Activated naive CD4-positive, alpha-beta T cell treated with anti-CD3 and anti-CD28 coated beads, Interleukin-2, amount 50 U/mL, for 72 hours (primary cell): ENCODE data around the gene ALS2CL. TPM values are rescaled to one million over a fixed set of nuclear protein-coding genes. Genes with fewer than 3 reads are reported as not detected.
A peak's percentile ranks its signal among the peaks of the same experiment; 100 is the strongest.
"Not testable (repeated sequence)": the region's sequence is repeated elsewhere in the genome, so short reads cannot be mapped to it uniquely, and the experiment has no call there.

ENCODE experiments used
- ATAC-seq, 2 donors: fragments of 150-1000 bp; cut with Tn5 transposase; 2 replicates each; pipeline ENCODE4 v1.10.0; 2021; ENCODE audit warnings: mild to moderate bottlenecking in 2 of 2, moderate library complexity in 2 of 2
- DNase-seq, 2 donors: peaks; one replicate each; pipeline ENCODE4 v3.0.0; 2021 to 2022; ENCODE audit warnings: low spot score in 2 of 2
- H3K27ac Mint-ChIP-seq, 2 donors: one replicate each; pipeline ENCODE4 v1.8.0; 2022; ENCODE audit warnings: mild to moderate bottlenecking in 2 of 2, mixed read lengths in 2 of 2
- H3K36me3 Mint-ChIP-seq, 2 donors: one replicate each; pipeline ENCODE4 v1.8.0; 2022; ENCODE audit warnings: mixed read lengths in 2 of 2
- H3K9me3 Mint-ChIP-seq, 2 donors: one replicate each; pipeline ENCODE4 v1.8.0; 2022; ENCODE audit warnings: mixed read lengths in 2 of 2
- total RNA-seq, 2 donors: library from RNA; stranded (reverse); gene quantifications; one replicate each; pipeline ENCODE4 v1.2.3, GENCODE V29; 2022

Gene ALS2CL, protein sequence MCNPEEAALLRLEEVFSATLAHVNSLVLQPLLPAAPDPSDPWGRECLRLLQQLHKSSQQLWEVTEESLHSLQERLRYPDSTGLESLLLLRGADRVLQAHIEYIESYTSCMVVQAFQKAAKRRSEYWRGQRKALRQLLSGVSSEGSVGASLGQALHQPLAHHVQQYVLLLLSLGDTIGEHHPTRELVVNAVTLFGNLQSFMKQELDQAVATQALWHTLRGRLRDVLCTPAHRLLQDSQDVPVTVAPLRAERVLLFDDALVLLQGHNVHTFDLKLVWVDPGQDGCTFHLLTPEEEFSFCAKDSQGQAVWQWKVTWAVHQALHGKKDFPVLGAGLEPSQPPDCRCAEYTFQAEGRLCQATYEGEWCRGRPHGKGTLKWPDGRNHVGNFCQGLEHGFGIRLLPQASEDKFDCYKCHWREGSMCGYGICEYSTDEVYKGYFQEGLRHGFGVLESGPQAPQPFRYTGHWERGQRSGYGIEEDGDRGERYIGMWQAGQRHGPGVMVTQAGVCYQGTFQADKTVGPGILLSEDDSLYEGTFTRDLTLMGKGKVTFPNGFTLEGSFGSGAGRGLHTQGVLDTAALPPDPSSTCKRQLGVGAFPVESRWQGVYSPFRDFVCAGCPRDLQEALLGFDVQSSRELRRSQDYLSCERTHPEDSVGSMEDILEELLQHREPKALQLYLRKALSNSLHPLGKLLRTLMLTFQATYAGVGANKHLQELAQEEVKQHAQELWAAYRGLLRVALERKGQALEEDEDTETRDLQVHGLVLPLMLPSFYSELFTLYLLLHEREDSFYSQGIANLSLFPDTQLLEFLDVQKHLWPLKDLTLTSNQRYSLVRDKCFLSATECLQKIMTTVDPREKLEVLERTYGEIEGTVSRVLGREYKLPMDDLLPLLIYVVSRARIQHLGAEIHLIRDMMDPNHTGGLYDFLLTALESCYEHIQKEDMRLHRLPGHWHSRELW
- total RNA-seq = 1 to 10 TPM; 2.0 to 8.1 TPM

DNA sequence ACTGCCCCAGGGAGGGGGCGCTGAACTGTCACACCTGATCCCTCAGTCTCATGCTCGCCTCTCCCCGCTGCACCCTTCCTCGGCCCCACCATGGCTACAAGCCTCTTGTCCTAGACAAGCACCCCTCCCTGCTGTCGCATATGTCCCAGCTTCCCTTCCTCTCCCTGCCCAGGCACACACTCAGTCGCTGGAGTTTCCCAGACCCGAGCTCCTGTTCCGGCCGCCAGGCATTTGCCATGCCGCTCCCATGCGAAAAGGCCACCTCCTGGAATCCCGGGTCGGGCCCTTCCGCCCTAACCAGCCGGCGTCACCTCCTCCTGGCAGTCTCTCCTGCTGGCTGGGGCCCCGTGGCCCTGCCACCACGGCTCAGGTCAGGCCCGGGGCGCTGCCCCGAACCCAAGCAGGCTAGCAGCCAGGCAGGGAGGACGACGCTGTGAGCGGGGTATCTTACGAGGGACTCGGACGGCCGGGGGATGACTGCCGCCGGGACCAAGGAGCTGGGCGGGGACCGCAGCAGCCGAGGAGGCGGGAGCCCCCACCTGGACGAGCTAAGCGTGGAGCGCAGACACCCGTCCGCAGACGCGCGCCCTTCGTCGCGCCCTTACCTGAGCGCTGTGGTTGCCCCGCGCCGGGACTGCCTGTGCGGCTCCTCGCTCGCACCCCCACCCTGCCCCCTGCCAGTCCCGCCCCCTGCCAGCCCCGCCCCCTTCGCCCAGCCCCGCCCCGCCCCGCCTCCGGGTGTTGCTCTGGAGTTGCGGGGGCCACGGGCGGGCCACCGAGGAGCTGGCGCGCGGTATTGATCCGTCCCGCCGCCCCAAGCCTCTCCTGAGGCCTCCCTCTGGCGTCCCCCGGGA, at the start of gene ALS2CL:
Gene ALS2CL (minus strand): TSS at position 642 of the 854 bp plus-strand sequence. CDS start 4,239 bp downstream, outside the sequence.
- ATAC-seq (peak; percentile 64 to 81), DNase-seq (peak; percentile 53 to 69)
- Mint-ChIP-seq H3K9me3 (no peaks in the 10 kb centered on the region), H3K36me3 (no peaks in the 10 kb centered on the region), H3K27ac (peak within 1 kb of the TSS in 1 of 2 donors; percentile 89)

DNA sequence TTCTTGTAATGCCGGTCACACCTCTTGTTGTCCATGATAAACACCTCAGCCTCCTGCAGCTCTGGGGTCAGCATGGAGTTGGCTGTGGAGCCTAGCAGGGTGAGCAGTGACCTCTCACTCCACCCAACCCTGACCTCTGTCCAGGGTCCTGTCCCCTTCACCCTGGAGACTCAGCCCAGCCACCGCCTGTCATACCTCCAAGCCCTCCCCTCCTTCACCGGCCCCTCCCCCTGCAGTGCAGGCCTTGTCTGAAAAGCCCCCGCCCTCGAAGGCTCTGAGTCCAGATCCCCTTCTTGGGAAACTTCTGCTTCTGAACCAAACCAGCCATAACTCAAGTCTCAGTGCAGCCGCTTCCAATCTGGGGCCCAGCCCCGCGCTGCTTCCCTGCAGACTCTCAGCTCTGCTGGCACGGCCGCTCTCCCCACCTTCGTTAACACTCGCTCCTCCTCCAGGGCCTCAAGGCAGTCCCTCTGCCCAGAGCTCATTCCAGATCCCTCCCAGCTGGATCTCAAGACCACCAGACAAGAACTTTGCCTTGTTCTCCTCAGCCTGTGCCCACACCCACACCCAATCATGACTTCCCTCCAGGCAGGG, 49.6 kb upstream of the ALS2CL start:
- DNase-seq (no peak), ATAC-seq (no peak)
- Mint-ChIP-seq H3K27ac (no peak overlapping the region), H3K36me3 (no peaks in the 10 kb centered on the region), H3K9me3 (no peaks in the 10 kb centered on the region)

DNA sequence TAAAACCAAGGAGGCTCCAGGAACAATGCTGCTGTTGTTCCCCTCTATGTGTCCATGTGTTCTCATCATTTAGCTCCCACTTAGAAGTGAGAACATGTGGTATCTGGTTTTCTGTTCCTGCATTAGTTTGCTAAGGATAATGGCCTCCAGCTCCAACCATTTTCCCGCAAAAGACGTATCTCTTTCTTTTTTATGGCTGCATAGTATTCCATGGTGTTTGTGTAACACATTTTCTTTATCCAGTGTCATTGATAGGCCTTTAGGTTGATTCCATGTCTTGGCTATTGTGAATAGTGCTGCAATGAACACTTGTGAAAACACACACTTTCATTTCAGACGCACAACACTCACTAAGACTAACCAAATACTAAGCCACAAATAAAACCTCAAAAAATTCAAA, 46.1 kb upstream of the ALS2CL start:
- not testable (repeated sequence) for H3K36me3 Mint-ChIP-seq, ATAC-seq

DNA sequence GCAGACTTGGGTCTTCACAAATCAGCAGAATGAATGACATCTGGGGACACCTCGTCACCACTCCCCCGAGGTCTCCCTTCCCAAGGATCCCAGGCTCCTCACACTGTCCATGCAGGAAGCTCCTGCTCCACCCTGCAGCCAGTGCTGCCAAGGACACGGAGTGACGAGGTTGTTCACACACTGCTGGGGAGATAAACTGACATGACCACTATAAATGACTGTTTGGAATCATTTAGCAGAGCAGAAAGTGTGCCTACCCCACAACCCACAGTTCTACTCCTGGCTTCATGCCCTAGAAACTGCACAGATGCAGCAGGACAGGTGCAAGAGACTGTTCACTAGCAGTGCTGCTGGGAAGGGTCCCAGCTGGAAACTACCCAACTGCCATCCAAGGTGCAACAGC, 43.9 kb upstream of the ALS2CL start:
- ATAC-seq = no peak
- Mint-ChIP-seq H3K27ac (no peak overlapping the region), H3K9me3 (no peaks in the 10 kb centered on the region), H3K36me3 (no peaks in the 10 kb centered on the region)
- no peak for DNase-seq

More for the DNA sequence above, 46.1 kb upstream of the ALS2CL start:
- H3K9me3 Mint-ChIP-seq, H3K27ac Mint-ChIP-seq, DNase-seq: not testable (repeated sequence)

DNA sequence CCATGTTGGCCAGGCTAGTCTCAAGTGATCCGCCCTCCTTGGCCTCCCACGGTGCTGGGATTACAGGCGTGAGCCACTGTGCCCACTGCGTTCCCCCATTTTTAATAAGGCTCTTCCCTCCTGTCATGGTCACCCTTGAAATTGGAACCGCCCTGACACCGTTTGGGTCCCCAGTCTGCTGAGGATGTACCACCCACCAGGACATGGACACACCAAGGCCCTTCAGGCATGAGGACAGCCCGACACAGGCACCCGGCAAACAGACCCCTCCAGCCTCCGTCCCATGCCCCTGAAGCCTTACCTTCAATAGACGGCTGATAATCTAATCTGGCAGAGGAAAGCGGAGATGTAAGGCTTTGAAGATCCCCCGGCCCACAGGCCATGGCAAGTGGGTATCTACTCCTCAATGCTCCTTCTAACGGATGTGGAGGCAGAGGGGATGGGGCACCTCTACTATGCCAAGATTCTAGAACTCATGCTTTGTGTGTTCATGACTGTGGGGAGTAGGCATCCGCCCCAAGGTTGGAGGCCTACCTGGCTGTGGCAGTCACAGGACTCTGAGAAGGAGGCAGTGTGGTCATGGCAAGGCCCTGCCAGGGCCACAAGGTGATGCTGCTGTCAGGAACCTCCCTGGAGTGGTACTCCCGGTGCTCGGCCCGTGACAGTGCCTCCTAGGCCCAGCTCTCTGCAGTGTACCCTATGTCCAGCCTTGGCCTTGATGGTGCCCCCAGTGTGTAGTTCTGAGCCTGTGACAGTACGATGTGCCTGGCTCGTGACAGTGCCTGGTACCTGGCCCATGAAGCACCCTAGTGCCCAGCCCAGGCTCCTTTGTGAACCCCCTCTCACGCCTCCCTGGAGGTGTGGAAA, 42.8 kb upstream of the ALS2CL start:
- ATAC-seq = no peak
- Mint-ChIP-seq H3K36me3 (no peaks in the 10 kb centered on the region), H3K27ac (no peak overlapping the region), H3K9me3 (no peaks in the 10 kb centered on the region)
- DNase-seq = no peak

DNA sequence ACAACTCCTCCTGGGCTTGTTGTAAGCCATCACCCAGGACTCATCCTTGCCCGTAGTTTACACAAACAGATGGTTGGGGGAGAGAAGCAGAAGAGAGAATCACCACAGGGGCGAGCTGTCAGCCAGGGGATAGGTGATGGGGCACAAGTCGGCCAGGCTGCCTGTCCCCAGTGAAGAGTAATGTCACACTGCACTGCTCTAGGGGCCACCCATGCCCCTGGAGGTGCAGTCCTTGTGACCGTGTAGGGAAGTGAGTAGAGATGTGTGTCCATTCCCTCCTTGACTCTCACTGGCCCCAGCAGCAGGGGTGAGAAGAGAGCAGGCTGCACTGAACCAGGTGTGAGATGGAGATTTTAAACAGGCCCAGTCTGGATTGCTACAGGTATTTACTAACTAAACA, 41.3 kb upstream of the ALS2CL start:
- H3K27ac Mint-ChIP-seq = no peak overlapping the region
- no peaks in the 10 kb centered on the region for H3K36me3 Mint-ChIP-seq
- ATAC-seq = no peak
- DNase-seq = no peak
- no peaks in the 10 kb centered on the region for H3K9me3 Mint-ChIP-seq

DNA sequence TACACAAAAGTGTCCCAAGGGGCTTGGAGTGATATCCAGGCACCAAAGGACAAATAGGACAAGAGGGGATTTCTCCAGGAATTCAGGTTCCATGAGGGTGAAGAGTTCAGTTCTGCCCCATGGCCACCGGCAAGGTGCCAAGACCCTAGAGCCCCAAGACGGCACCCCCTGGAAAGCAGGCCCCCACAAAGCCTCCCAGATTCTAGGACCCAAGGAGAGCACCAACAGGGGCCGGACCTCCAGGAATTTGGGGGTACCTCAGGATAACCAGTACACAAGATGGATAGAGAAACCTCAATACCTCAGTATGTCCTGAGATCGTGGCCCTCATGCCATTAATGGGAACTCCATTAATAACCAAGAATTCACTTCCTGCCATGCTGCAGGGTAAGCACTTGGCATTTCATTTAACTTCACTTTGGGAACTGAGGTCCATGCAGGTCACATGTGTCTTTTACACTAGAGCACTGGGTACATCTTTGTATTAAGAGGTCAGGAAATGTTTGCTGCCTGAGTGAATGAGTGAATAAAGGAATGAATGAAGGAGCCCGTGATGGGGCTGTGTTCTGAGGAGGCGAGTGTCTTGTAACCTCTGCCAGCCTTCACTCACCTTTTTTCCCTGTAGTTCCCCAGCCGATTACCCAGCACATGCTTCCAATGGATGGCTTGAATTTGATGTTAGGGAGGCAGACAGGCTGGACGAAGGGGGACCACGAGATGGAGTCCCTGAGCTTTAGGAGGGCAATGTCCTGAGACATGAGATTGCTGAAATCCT, 39.7 kb upstream of the ALS2CL start:
- Mint-ChIP-seq H3K9me3 (no peaks in the 10 kb centered on the region), H3K36me3 (no peaks in the 10 kb centered on the region), H3K27ac (no peak overlapping the region)
- DNase-seq (no peak), ATAC-seq (no peak)

DNA sequence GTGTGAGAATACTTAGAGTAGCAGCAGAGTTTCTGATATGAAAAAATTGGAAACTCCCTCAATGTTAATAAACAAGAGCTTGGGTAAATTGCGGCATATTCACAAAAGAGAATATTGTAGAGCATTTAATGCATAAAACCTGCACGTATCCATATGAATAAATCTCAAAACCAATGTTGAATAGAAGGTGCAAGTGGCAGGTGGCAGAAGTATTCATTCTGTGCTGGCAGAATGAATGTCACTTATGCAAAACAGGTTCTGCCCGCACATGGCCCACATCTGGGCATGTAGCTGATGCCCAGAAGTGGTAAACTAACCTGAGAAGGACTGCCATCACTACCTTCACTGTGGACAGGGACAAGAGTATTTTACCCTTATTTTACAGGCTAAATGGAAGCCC, 38.3 kb upstream of the ALS2CL start:
- Mint-ChIP-seq H3K36me3 (no peaks in the 10 kb centered on the region), H3K9me3 (no peaks in the 10 kb centered on the region), H3K27ac (no peak overlapping the region)
- DNase-seq (no peak), ATAC-seq (no peak)

DNA sequence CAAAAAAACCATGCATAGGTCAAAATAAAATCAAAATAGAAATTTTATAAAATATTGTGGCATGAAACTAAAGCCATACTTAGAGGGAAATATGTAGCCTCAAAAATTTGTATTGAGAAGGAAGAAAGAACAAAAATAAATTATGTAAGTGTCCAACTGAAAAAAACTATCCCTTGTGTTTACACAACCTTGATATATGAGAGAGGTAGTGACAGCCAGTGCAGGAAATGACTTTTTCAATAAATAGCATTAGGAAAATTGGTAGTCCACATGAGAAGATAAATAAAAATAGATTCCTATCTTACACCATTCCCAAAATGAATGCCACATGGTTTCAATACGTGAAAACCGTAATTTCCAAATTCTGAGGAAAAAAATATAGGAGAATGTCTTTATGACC, 37.3 kb upstream of the ALS2CL start:
- H3K27ac Mint-ChIP-seq = no peak overlapping the region
- ATAC-seq = no peak
- no peaks in the 10 kb centered on the region for H3K9me3 Mint-ChIP-seq
- no peaks in the 10 kb centered on the region for H3K36me3 Mint-ChIP-seq
- DNase-seq = no peak

DNA sequence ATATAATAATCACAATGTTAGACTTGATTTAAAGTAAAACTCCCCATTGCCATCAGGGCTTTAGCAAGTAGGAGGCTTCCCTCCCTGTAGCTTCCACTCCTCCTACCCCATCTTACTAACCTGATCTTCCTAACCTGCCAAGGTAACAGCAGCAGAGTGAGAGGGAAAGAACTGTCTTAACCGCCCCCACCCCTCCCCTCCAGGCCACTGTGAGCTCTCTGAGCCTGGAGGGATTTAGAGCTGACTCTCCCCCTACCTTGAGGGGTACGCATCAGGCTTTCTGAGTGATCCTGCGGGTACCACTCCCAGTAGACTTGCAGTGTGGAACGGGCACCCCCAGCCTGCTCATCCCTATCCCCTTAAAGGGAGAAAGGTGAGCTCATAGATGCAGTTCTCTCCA, 35.6 kb upstream of the ALS2CL start:
- H3K27ac Mint-ChIP-seq = no peak overlapping the region
- ATAC-seq = no peak

DNA sequence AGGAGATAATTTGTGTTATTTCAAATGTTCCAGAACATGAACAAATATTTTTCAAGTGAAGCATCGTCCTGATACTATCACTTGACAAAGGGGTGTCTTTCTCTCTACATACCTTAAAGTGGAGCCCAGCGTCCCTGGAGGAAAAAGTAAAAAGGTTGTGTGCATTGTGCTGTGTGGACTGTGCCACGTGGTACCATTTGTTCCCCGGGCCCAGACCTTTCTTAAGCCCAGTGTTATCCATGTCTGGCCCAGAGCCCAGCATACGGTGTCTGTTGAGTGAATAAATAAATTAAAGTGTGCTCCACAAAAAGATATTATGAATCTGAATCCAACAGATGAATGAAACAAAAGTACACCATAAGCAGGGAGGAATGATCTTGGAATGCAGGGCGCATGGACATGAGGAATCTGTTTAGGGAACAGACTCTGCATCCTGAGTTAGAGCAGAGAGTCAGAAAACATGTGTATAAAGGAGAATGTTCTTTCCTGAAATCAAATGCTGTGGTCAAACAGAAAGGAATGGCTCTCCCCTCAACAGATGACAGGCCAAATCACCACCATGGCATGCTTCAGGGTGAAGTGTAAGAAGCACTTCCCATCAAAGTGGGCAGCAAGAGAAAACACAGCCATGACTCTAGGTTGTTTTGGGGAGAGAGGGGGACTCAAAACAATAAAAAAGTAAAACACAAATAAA, 32.3 kb upstream of the ALS2CL start:
- H3K27ac Mint-ChIP-seq = no peak overlapping the region

More for the DNA sequence above, 35.6 kb upstream of the ALS2CL start:
- no peaks in the 10 kb centered on the region for H3K9me3 Mint-ChIP-seq
- H3K36me3 Mint-ChIP-seq = no peaks in the 10 kb centered on the region
- no peak for DNase-seq

DNA sequence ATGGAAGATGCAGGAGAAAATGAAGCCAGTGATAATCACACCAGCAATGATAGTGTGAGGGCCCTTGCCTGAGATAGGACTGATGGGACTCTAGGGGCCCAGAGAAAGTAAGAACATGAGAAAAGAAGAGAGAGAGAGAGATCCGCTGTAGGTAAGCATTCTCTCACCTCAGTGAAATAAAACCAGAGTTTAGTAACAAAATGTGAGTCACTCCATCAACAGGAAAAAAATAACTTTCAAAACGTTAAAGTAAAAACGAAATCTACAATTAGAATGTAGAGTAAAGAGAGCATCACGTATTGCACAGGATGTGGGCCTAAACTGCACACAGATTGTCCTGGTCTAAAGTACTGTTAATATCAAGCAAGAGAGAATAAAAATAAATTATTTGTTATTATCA, 30.9 kb upstream of the ALS2CL start:
- ATAC-seq (peak in 1 of 2 donors; percentile 62), DNase-seq (no peak)
- H3K36me3 Mint-ChIP-seq = no peaks in the 10 kb centered on the region
- no peaks in the 10 kb centered on the region for H3K9me3 Mint-ChIP-seq
- H3K27ac Mint-ChIP-seq = no peak overlapping the region

More for the DNA sequence above, 32.3 kb upstream of the ALS2CL start:
- Mint-ChIP-seq H3K36me3 (no peaks in the 10 kb centered on the region), H3K9me3 (no peaks in the 10 kb centered on the region)
- ATAC-seq (no peak), DNase-seq (no peak)

DNA sequence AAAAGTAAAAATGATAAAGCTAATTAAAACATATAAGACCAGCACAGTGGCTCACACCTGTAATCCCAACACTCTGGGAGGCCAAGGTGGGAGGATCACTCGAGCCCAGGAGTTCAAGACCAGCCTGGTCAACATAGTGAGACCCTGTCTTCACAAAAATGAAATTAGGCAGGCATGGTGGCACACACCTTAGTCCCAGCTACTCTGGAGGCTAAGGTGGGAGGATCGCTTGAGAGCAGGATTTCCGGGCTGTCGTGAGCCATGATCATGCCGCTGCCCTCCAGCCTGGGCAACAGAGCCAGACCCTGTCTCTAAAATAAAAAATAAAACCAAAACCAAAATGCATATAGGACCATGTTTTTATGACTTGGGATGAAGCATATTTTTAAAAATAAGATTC, 29.0 kb upstream of the ALS2CL start:
- DNase-seq (no peak), ATAC-seq (no peak)
- Mint-ChIP-seq H3K27ac (no peak overlapping the region), H3K9me3 (no peaks in the 10 kb centered on the region), H3K36me3 (no peaks in the 10 kb centered on the region)

DNA sequence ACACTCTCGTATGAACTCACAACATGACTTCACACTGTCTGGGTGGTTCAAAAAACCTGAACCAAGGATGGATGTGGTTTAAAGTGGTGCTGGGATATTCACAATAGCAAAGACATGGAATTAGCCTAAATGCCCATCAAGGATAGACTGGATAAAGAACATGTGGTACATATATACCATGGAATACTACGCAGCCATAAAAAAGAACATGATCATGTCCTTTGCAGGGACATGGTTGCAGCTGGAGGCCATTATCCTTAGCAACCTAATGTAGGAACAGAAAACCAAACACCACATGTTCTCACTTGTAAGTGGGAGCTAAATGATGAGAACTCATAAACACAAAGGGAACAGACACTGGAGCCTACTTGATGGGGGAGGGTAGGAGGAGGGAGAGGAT, 27.5 kb upstream of the ALS2CL start:
- Mint-ChIP-seq H3K36me3 (no peaks in the 10 kb centered on the region), H3K9me3 (no peaks in the 10 kb centered on the region), H3K27ac (no peak overlapping the region)
- DNase-seq (no peak), ATAC-seq (no peak)
